ENCODE data around the gene FBXL20.
"Not testable (repeated sequence)": the region's sequence is repeated elsewhere in the genome, so short reads cannot be mapped to it uniquely, and the experiment has no call there.

The FBXL20 gene

DNA sequence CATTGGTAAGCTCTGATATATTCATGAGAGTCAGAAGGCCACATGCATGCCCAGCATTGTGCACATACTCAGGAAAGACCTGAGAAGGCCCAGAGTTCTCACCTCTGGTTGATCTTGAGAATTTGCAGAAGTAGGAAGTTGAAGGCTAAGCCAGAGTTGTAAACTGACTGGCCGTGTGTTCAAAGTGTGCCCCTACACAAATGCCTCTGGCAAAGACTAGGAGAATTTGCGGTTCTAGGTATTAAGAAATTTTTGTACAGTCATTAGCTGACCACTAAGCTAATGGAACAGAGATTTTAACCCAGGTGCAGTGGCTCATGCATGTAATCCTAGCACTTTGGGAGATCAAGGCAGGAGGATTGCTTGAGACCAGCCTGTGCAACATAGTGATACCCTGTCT lies 25.0 kb downstream of the FBXL20 start:
- no peak for DNase-seq

- DNase-seq, result not testable (repeated sequence)
Observed at GRCh38 chr17:39367805-39368204, 33.6 kb downstream of the FBXL20 start.

- DNase-seq, result no peak
Observed at GRCh38 chr17:39365872-39366271, 35.6 kb downstream of the FBXL20 start.

DNA sequence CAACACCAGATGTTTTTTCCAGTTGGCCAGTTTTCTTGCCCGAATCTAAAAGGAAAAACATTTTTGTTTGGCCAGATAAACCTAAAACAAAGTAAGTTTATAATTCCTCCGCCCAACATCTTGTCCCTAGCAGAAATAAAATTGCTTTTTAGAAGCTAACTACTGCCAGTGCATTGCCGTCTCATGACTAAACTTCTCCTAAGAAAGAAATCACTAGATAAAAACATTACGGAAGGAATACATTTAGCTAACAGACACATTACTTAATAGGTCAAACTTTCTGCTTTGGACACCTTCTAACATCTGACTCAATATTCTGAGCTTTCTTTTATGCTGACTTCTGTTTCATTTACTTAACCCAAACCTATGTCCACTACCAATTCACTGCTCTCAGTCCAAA lies 36.2 kb downstream of the FBXL20 start:
- no peak for DNase-seq

- no peak for DNase-seq
Observed at GRCh38 chr17:39364236-39365025, 37.0 kb downstream of the FBXL20 start.

DNA sequence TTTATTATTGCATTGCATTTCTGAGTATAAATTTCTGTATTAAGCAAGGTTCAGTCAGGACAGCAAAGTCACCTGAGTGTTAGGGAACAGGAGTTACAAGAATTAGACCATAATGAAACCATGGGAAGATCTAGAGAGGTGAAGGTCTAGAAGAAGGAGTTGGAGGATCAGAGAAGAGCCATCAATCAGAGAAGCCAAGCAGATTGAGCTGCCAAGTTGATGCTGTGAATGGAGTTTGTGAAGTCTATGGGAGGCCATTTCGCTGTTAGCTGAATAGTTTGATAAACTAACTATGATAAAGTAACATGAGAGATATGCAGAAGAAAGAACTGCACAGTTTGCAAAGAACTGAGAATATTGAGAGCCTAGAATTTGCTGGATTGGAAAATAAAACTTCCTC lies 40.4 kb downstream of the FBXL20 start:
- DNase-seq, result no peak

GRCh38 chr17:39360537-39360936 lies 40.9 kb downstream of the FBXL20 start:
- no peak for DNase-seq

DNA sequence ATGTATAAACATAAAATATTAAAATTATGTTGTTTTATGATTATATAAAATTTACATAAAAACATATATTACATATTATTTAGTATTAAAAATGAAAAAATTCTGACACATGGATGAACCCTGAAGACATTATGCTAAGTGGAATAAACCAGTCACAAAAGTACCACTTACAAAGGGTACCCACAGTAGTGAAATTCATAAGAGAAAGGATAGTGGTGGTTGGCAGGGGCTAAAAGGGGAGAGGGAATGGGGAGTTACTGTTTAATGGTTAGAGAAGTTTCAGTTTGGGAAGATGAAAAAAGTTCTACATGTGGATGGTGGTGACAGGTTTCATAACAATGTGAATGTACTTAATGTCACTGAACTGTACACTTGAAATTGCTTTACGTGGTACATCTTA lies 41.4 kb downstream of the FBXL20 start:
- no peak for DNase-seq

- DNase-seq, result no peak
Observed at GRCh38 chr17:39357986-39358385, 43.4 kb downstream of the FBXL20 start.

DNA sequence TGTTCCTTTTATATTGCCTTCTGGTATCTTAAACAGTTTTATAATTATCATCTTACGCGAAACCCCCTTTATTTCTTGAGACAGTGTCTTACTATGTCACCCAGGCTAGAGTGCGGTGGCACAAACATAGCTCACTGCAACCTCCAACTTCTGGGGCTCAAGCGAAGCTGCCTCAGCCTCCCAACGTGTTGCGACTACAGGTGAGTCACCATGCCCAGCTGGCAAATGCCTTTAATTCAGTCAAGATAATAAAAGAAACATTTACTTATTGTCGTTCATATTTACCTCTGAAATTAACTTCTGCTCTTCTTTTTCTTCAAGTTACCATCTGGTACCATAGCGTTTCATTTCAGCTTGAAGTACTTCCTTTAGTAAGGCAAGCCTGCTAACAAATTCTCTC lies 43.9 kb downstream of the FBXL20 start:
- no peak for DNase-seq

DNA sequence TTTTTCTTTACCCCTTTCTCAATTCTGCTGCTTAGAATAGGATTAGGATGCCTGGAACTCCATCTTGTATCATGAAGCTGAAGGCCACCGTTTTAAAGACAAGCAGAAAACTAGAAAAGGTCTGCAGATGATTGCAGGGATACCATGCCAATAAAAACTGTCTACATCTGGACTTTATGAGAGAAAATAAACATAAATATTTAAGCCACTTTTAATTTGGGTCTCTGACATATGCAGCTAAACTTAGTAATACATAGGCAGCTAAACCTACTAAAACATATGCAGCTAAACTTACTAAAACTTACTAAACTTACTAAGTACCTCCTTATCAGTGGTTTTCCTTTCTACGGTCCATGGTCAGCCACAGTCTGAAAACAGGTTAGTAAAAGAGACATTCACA lies 48.4 kb downstream of the FBXL20 start:
- no peak for DNase-seq

GRCh38 chr17:39352511-39352910 lies 48.9 kb downstream of the FBXL20 start:
- no peak for DNase-seq

- no peak for DNase-seq
Observed at GRCh38 chr17:39351508-39351907, 49.9 kb downstream of the FBXL20 start.

DNA sequence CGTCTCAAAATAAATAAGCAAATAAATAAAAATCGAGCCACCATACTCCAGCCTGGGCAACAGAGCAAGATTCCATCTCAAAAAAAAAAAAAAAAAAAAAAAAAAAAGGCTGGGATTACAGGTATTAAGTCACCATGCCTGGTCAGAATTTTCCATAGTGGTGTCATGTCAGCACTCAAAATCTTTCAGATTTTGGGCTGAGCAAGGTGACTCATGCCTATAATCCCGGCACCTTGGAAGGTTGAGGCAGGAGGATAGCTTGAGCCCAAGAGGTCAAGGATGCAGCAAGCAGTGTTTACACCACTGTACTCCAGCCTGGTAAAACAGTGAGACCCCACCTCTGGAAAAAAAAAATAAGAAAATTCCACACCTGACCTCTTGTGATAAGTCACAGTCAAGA lies 52.2 kb downstream of the FBXL20 start:
- DNase-seq, result no peak

GRCh38 chr17:39346863-39347262 lies 54.6 kb downstream of the FBXL20 start:
- DNase-seq, result not testable (repeated sequence)

DNA sequence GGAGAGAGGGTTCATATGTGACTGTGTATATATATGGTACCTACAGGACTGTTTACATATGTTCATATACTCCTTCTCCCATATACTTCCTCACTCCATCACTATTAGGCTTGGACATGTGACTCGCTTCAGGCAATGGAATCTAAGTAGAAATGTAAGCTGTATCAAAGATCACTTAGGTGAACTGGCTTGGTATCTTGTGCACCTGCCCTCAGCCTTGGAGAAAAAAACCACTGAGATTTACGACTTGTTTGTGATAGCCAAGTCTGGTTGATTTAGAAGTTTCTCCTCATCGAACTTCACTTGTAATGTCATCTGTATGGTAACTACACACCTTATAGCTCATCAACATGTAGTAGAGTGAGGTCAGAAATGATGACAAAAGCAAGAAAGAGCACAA lies 59.9 kb downstream of the FBXL20 start:
- DNase-seq, result no peak

DNA sequence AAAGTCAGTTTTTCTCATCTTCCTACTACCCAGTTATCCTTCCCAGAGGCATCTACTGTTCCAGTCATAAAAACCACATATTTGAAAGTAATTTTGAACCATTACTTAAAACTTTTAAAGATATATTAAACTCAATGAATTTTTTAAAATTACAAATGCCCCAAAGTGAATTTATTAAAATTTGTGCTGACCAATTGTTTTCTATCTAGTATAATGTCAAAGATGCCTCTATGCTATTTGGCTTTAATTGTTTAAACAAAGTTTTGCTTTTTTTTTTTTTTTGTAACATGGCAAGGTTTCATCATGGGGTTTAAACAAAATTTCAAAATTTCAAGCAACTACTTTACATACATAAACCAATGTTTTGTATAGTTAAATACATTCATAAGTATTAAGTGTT lies 60.7 kb downstream of the FBXL20 start:
- DNase-seq, result no peak

- DNase-seq, result no peak
Observed at GRCh38 chr17:39339272-39339671, 62.2 kb downstream of the FBXL20 start.

GRCh38 chr17:39337649-39338048 lies 63.8 kb downstream of the FBXL20 start:
- DNase-seq, result not testable (repeated sequence)

DNA sequence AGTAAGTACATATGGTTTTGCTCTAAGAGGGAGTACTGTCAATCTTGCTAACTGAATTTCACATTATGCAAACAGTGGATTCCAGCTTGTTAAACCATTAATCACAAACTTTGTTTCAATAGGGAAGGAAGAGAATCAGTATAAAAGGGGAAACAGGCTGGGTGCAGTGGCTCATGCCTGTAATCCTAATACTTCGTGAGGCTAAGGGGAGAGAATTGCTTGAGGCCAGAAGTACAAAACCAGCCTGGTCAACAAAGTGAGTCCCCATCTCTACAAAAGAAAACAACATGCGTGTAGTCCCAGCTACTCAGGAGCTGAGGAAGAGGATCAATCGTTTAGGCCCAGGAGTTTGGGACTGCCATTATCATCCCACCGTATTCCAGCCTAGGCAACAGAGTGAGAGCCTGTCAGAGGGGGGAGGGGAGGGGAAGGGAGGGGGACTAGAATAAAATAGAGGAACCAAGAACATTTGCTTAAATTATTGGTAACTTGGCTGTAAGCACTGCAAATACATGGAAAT lies 65.7 kb downstream of the FBXL20 start:
- no peak for DNase-seq

DNA sequence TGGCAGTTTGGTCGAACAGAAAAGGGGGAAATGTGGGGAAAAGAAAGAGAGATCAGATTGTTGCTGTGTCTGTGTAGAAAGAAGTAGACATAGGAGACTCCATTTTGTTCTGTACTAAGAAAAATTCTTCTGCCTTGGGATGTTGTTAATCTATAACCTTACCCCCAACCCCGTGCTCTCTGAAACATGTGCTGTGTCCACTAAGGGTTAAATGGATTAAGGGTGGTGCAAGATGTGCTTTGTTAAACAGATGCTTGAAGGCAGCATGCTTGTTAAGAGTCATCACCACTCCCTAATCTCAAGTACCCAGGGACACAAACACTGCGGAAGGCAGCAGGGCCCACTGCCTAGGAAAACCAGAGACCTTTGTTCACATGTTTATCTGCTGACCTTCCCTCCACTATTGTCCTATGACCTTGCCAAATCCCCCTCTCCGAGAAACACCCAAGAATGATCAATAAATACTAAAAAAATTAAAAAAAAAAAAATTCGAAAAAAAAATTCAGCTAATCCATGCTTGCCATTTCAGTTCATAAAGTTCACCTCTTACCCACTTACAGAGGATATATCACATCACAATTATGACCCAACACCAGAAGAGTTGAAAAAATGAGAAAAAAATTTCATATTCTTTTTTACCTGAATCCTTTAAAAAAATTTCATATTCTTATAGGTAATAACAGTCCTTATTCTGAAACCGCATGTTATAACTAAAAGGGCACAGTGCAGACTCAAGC lies 67.2 kb downstream of the FBXL20 start:
- not testable (repeated sequence) for DNase-seq

GRCh38 chr17:39332092-39332491 lies 69.3 kb downstream of the FBXL20 start:
- DNase-seq, result no peak

DNA sequence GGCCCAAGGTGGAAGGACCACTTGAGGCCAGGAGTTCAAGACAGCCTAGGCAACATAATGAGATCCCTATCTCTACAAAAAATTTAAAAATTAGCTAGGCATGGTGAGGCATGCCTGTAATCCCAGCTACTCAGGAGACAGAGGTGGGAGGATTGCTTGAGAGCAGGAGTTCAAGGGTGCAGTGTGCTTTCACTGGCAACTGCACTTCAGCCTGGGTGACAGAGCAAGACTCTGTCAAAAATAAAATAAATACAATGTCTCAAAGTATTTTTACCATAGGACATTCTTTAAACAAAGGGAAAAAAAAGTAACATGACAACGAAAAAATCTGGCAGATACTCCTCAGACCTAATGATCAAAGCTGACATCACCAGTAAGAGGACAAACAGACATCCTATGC lies 72.6 kb downstream of the FBXL20 start:
- DNase-seq, result no peak

DNA sequence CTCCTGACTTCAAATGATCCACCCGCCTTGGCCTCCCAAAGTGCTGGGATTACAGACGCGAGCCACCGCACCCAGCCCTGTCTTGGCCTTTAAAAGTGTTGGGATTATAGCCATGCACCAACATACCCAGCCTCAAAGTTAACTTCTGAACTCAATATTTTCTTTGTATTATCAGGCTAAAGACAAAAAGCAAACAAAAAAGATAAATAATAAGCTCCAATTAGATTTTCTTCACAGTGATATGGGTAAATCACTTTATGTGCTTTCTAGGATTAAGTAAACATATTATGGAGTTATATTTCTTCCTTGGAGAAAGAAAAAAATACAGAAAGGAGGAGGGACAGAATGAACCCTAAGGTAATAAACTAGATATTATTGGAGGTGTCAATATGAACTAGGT lies 74.3 kb downstream of the FBXL20 start:
- no peak for DNase-seq

Measured in NCI-H146 (cell line).